ENCODE data around the gene MYH13.

DNA sequence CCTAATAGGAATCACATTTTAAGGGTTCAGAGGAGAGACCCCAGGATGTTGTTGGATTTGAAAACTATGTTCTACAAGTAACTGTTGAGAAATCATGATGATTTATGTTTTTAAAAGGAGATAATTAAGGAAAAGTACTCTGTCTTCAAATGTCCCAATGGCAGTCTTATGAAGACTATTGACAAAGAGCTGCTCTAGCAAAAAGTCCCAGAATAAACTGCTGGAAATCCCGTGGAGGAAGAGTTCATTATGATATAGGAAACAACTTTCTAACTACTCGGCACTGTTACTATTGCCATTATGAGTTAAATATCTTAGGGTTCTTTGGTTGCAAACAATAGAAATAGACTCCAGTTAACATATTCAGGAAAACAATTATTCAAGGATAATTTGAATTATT is 108.8 kb downstream of the MYH13 start:
- TF ChIP-seq, protein P1, sequence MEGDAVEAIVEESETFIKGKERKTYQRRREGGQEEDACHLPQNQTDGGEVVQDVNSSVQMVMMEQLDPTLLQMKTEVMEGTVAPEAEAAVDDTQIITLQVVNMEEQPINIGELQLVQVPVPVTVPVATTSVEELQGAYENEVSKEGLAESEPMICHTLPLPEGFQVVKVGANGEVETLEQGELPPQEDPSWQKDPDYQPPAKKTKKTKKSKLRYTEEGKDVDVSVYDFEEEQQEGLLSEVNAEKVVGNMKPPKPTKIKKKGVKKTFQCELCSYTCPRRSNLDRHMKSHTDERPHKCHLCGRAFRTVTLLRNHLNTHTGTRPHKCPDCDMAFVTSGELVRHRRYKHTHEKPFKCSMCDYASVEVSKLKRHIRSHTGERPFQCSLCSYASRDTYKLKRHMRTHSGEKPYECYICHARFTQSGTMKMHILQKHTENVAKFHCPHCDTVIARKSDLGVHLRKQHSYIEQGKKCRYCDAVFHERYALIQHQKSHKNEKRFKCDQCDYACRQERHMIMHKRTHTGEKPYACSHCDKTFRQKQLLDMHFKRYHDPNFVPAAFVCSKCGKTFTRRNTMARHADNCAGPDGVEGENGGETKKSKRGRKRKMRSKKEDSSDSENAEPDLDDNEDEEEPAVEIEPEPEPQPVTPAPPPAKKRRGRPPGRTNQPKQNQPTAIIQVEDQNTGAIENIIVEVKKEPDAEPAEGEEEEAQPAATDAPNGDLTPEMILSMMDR (IDR thresholded peaks at IDR 0.05) = no peak
- TF ChIP-seq NRF1 (IDR thresholded peaks at IDR 0.05; ENCODE audit: low read depth, low read length) = no peak
- TF ChIP-seq CHD2 (IDR thresholded peaks at IDR 0.05; ENCODE audit: low read length, partially characterized antibody) = no peak
- TF ChIP-seq SIN3A (IDR thresholded peaks at IDR 0.05; ENCODE audit: borderline replicate concordance, low read depth, low read length) = no peak
- TF ChIP-seq JUND (IDR thresholded peaks at IDR 0.05) = no peak
- no peak for TF ChIP-seq ELF1 (IDR thresholded peaks at IDR 0.05)
- no peak for TF ChIP-seq USF2 (IDR thresholded peaks at IDR 0.05; ENCODE audit: borderline replicate concordance, low read depth, low read length)
- TF ChIP-seq RFX5 (IDR thresholded peaks at IDR 0.05; ENCODE audit: low read length) = no peak
- no peak for TF ChIP-seq YY1 (IDR thresholded peaks at IDR 0.05; ENCODE audit: low read depth)
- no peak for TF ChIP-seq RAD21 (IDR thresholded peaks at IDR 0.05; ENCODE audit: low read length)
- TF ChIP-seq POLR2AphosphoS5 (IDR thresholded peaks at IDR 0.05; ENCODE audit: low read depth, low read length) = no peak
- no peak for TF ChIP-seq IRF3 (IDR thresholded peaks at IDR 0.05; ENCODE audit: low read depth, low read length)

Measured in SK-N-SH (cell line).